ENCODE data around the gene VPS8. TPM values are rescaled to one million over a fixed set of nuclear protein-coding genes. Genes with fewer than 3 reads are reported as not detected.

The VPS8 gene, protein sequence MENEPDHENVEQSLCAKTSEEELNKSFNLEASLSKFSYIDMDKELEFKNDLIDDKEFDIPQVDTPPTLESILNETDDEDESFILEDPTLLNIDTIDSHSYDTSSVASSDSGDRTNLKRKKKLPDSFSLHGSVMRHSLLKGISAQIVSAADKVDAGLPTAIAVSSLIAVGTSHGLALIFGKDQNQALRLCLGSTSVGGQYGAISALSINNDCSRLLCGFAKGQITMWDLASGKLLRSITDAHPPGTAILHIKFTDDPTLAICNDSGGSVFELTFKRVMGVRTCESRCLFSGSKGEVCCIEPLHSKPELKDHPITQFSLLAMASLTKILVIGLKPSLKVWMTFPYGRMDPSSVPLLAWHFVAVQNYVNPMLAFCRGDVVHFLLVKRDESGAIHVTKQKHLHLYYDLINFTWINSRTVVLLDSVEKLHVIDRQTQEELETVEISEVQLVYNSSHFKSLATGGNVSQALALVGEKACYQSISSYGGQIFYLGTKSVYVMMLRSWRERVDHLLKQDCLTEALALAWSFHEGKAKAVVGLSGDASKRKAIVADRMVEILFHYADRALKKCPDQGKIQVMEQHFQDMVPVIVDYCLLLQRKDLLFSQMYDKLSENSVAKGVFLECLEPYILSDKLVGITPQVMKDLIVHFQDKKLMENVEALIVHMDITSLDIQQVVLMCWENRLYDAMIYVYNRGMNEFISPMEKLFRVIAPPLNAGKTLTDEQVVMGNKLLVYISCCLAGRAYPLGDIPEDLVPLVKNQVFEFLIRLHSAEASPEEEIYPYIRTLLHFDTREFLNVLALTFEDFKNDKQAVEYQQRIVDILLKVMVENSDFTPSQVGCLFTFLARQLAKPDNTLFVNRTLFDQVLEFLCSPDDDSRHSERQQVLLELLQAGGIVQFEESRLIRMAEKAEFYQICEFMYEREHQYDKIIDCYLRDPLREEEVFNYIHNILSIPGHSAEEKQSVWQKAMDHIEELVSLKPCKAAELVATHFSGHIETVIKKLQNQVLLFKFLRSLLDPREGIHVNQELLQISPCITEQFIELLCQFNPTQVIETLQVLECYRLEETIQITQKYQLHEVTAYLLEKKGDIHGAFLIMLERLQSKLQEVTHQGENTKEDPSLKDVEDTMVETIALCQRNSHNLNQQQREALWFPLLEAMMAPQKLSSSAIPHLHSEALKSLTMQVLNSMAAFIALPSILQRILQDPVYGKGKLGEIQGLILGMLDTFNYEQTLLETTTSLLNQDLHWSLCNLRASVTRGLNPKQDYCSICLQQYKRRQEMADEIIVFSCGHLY (N-terminal part only)
- total RNA-seq: 10 to 100 TPM; 22.3 to 30.2 TPM
- polyA plus RNA-seq: 19.6 TPM

DNA sequence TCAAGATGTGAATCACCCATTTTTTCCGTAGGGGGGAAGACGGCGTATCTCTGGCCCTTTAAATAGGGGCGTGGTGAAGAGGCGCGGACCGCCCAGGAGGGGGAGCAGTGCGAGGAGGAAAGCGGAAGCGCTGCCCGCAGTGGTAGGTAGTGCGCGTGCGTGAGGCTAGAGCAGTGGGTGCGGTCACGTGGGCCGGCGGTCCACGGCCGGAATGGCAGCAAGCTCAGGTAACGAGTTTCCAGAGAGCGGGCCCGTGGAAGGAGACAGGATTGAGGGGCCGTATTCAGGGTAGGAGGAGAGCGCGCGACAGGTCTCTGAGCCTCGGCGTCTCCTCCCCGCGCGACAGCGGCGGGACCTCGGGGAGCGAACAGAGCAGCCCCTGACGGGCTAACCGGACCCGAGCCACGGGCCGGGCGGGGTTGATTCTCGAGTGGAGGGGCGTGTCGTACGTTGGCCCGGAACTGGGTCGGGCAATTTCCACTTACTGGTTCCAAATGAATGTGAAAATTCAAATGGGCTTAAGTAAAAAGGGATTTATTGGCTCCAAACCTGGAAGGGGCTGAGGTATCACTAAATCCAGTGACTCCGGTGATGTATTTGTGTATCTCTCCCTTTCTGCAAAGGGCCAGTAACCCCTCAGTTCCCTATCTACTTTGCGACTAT is at the start of gene VPS8:
Gene VPS8 (plus strand): TSS at position 168 of the 663 bp plus-strand sequence. CDS start 12,467 bp downstream, outside the sequence.
- H3K4me1 ChIP-seq (ENCODE audit: insufficient read depth, low read length): peaks cover 40% of the 10 kb centered on the region
- POLR2A ChIA-PET: no interaction called here
- peaks cover 0 to 2% of the 10 kb centered on the region in 2 donors for H3K27me3 Mint-ChIP-seq

DNA sequence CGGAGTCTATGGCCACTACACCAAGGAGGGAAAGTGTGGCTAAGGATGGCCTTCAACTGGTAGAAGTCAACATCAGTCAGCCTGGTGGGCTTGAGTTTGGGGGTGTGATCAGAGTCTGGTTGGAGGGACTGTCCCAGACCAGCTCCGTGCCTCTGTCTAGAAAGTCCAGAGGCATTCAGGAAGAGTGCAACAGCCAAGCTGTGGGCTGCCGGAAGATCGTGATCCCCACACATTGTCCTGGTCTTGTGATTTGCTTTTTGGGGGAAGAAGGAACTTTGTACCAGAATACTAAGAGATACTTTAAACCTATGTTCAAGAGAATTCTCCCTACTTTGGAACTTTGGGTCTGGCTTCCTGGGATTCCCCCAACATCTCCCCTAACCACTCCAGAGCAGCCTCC is 47.8 kb upstream of the VPS8 start:
- Histone ChIP-seq H3K27me3 (ENCODE audit: insufficient read depth, low read length, poor library complexity, severe bottlenecking) (no peaks in the 10 kb centered on the region), H3K27ac (ENCODE audit: low read depth, low read length) (no peak overlapping the region), H3K4me1 (ENCODE audit: insufficient read depth, low read length) (no peaks in the 10 kb centered on the region), H3K9me3 (ENCODE audit: low read length) (no peaks in the 10 kb centered on the region), H3K4me3 (ENCODE audit: low read length) (no peak overlapping the region), H3K36me3 (ENCODE audit: insufficient read depth, low read length) (no peaks in the 10 kb centered on the region)
- H3K27me3 Mint-ChIP-seq: peaks cover 13 to 36% of the 10 kb centered on the region in 2 donors
- CTCF ChIA-PET: no interaction called here
- POLR2A ChIA-PET: no interaction called here
- H3K9me3 Mint-ChIP-seq: no peaks in the 10 kb centered on the region
- H3K36me3 Mint-ChIP-seq: no peaks in the 10 kb centered on the region
- no peak overlapping the region for H3K4me3 Mint-ChIP-seq
- no peak for DNase-seq
- no peaks in the 10 kb centered on the region for H3K4me1 Mint-ChIP-seq
- no peak overlapping the region for H3K27ac Mint-ChIP-seq

More for the DNA sequence above, at the start of gene VPS8:
- Histone ChIP-seq H3K9me3 (ENCODE audit: low read length) (no peaks in the 10 kb centered on the region), H3K27ac (ENCODE audit: low read depth, low read length) (peak within 1 kb of the TSS; percentile 77), H3K4me3 (ENCODE audit: low read length) (peak within 1 kb of the TSS; percentile 96), H3K27me3 (ENCODE audit: insufficient read depth, low read length, poor library complexity, severe bottlenecking) (no peaks in the 10 kb centered on the region), H3K36me3 (ENCODE audit: insufficient read depth, low read length) (no peaks in the 10 kb centered on the region)
- peaks cover 37 to 53% (median 51%) of the 10 kb centered on the region in 3 donors for H3K4me1 Mint-ChIP-seq
- peak; percentile 95 to 97 (median 96) for DNase-seq
- peaks cover 0 to 19% (median 9%) of the 10 kb centered on the region in 3 donors for H3K36me3 Mint-ChIP-seq
- peak within 1 kb of the TSS; percentile 80 to 99 (median 96) for H3K27ac Mint-ChIP-seq
- CTCF ChIA-PET: interaction anchor here (0.9 to 1.2 kb wide), 3 partner anchors 9 to 24 kb away, joined by 5 read pairs; no protein-coding TSS in a partner anchor
- peaks cover 0 to 2% (median 0%) of the 10 kb centered on the region in 5 donors for H3K9me3 Mint-ChIP-seq
- peak within 1 kb of the TSS; percentile 92 to 99 (median 97) for H3K4me3 Mint-ChIP-seq

DNA sequence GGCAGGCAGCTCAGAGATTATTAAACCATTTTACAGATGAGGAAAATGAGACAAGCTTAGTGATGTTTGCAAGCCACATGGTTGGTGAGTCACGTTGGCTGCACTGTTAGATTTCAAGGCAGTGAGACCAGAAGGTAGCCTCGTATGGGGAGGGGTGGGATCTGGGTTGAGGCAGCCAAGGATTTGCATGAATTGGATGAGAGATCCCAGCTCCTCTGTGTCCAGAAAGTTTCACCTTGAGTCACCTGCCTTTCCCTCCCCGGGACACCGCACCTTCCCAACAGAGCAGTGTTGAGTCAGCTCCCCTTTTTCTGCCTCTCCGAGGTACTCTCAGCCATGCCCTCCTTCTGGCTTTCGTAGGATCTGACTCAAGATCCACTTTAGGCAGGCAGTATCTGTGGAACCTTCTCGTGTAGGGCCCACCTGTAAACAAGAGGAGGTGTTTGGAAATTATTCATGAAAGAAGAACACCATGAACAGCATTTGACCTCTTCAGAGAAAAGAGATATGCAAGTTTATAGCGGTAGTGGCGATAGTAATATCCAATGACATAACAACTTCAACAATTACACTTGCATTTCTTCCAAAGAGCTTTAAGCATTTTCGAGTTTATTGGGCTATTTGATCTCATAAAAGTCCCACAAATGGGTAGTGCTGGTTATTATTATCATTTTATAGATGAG is 46.8 kb upstream of the VPS8 start:
- no peak overlapping the region for H3K27ac Mint-ChIP-seq
- no peaks in the 10 kb centered on the region for H3K9me3 Mint-ChIP-seq
- H3K4me1 ChIP-seq (ENCODE audit: insufficient read depth, low read length): no peaks in the 10 kb centered on the region
- peaks cover 13 to 43% of the 10 kb centered on the region in 2 donors for H3K27me3 Mint-ChIP-seq
- DNase-seq: no peak
- no peaks in the 10 kb centered on the region for H3K27me3 ChIP-seq (ENCODE audit: insufficient read depth, low read length, poor library complexity, severe bottlenecking)
- H3K27ac ChIP-seq (ENCODE audit: low read depth, low read length): no peak overlapping the region
- POLR2A ChIA-PET: no interaction called here
- H3K4me3 ChIP-seq (ENCODE audit: low read length): no peak overlapping the region
- H3K36me3 ChIP-seq (ENCODE audit: insufficient read depth, low read length): no peaks in the 10 kb centered on the region
- no peaks in the 10 kb centered on the region for H3K9me3 ChIP-seq (ENCODE audit: low read length)
- CTCF ChIA-PET: interaction anchor here (1.2 kb wide), 1 partner anchor 13 kb away, joined by 4 read pairs; no protein-coding TSS in a partner anchor
- no peaks in the 10 kb centered on the region for H3K4me1 Mint-ChIP-seq
- H3K36me3 Mint-ChIP-seq: no peaks in the 10 kb centered on the region
- no peak overlapping the region for H3K4me3 Mint-ChIP-seq

DNA sequence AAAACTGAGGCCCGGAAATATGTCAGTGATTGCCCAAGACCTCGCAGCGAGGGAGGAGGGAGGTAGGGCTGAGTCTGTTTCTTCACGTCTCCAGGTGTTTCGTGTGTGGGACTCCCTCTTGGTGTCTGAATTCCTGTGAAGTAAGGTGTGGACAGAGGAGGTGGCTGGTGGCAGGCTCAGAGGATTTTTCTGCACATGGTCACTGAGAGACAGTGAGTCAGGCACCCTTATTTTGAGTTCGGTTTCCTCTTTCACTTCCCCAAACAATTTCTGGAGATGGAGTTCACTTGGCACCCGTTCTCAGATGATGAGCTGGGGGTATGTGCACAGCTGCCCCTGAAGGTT is 46.3 kb upstream of the VPS8 start:
- no peaks in the 10 kb centered on the region for H3K27me3 ChIP-seq (ENCODE audit: insufficient read depth, low read length, poor library complexity, severe bottlenecking)
- POLR2A ChIA-PET: no interaction called here
- DNase-seq: no peak
- Mint-ChIP-seq H3K36me3 (no peaks in the 10 kb centered on the region), H3K4me1 (no peaks in the 10 kb centered on the region), H3K27me3 (peaks cover 11 to 45% of the 10 kb centered on the region in 2 donors), H3K4me3 (no peak overlapping the region), H3K9me3 (no peaks in the 10 kb centered on the region), H3K27ac (no peak overlapping the region)
- no peak overlapping the region for H3K4me3 ChIP-seq (ENCODE audit: low read length)
- no peaks in the 10 kb centered on the region for H3K9me3 ChIP-seq (ENCODE audit: low read length)
- H3K36me3 ChIP-seq (ENCODE audit: insufficient read depth, low read length): no peaks in the 10 kb centered on the region
- CTCF ChIA-PET: interaction anchor here (0.7 to 1.2 kb wide), 2 partner anchors 13 to 187 kb away, joined by 3 to 4 read pairs; no protein-coding TSS in a partner anchor
- H3K27ac ChIP-seq (ENCODE audit: low read depth, low read length): no peak overlapping the region
- no peaks in the 10 kb centered on the region for H3K4me1 ChIP-seq (ENCODE audit: insufficient read depth, low read length)

DNA sequence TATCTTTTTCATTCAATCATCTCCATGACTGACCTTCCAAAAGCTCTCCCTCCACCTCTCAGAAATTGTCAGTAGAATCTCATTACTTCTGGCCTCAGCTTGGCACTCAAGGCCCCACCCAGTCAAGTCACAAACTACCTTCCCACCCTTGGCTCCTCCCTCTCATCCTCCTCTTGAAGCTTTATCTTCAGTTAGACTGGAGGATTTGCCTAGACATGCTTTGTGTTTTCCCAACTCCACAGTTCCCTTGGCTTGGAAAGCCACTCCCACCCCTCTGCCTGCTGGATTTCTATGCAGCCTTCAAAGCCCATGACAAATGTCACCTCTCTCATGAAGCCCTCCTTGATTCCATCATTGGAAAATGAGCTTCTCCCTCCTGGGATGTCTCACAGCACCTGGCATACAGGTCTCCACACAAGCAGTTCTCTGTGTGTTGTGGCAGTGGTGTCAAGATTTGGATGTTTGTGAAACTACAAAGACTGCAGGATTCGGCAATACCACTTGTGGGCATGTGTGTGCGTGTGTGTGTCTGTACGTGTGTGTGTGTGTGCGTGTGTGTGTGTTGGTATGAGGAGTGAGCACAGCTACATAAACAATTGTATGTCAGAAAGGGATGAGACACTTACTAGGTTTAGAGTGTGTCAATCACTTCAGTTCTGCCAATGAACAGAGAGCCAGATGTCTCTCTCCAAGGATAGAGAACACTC is 45.3 kb upstream of the VPS8 start:
- no peak for DNase-seq
- Histone ChIP-seq H3K27me3 (ENCODE audit: insufficient read depth, low read length, poor library complexity, severe bottlenecking) (no peaks in the 10 kb centered on the region), H3K9me3 (ENCODE audit: low read length) (no peaks in the 10 kb centered on the region), H3K27ac (ENCODE audit: low read depth, low read length) (no peak overlapping the region), H3K36me3 (ENCODE audit: insufficient read depth, low read length) (no peaks in the 10 kb centered on the region), H3K4me3 (ENCODE audit: low read length) (no peak overlapping the region), H3K4me1 (ENCODE audit: insufficient read depth, low read length) (no peaks in the 10 kb centered on the region)
- POLR2A ChIA-PET: no interaction called here
- CTCF ChIA-PET: no interaction called here
- Mint-ChIP-seq H3K36me3 (no peaks in the 10 kb centered on the region), H3K4me1 (no peaks in the 10 kb centered on the region), H3K27ac (no peak overlapping the region), H3K9me3 (no peaks in the 10 kb centered on the region), H3K4me3 (no peak overlapping the region), H3K27me3 (peaks cover 14 to 48% of the 10 kb centered on the region in 2 donors)

DNA sequence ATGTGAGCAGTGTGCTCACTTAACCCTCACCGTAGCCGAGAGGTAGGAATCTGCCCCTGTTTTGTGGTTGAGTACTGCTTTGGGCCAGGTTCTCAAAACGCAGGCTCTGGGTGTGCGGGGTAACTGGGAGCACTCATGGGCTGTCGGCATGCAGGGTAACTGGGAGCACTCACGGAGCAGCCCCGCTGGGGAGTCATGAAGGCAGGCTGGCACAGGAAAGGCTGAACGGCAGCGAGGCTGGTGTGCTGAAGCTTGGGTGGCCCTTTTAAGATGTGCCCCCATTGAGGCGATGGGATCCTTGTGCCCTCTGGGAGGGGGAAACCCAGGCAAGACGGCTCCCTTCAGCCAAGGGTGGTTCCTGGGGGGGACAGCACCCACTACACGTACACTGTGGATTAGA is 44.6 kb upstream of the VPS8 start:
- Histone ChIP-seq H3K4me1 (ENCODE audit: insufficient read depth, low read length) (no peaks in the 10 kb centered on the region), H3K4me3 (ENCODE audit: low read length) (no peak overlapping the region), H3K27me3 (ENCODE audit: insufficient read depth, low read length, poor library complexity, severe bottlenecking) (no peaks in the 10 kb centered on the region), H3K27ac (ENCODE audit: low read depth, low read length) (no peak overlapping the region), H3K36me3 (ENCODE audit: insufficient read depth, low read length) (no peaks in the 10 kb centered on the region), H3K9me3 (ENCODE audit: low read length) (no peaks in the 10 kb centered on the region)
- CTCF ChIA-PET: interaction anchor here (3.0 kb wide), 1 partner anchor 206 kb away, joined by 15 read pairs; the partner anchor contains the start of gene EPHB3
- Mint-ChIP-seq H3K27ac (no peak overlapping the region), H3K9me3 (no peaks in the 10 kb centered on the region), H3K36me3 (no peaks in the 10 kb centered on the region), H3K4me3 (no peak overlapping the region), H3K27me3 (peaks cover 14 to 45% of the 10 kb centered on the region in 2 donors), H3K4me1 (no peaks in the 10 kb centered on the region)
- DNase-seq: no peak
- POLR2A ChIA-PET: no interaction called here

Data from CD8-positive, alpha-beta memory T cell (primary cell).